Pancreas (tissue), 10 donors: ENCODE measurements around the gene CYLC2. TPM values are rescaled to one million over a fixed set of nuclear protein-coding genes. Genes with fewer than 3 reads are reported as not detected.

Source experiments
- ATAC-seq, 4 donors: fragments of 200-7000 bp; cut with Tn5 transposase; one replicate each; pipeline versions ENCODE4 v1.8.0 to v1.9.1; 2020; ENCODE audit warnings: mild to moderate bottlenecking in 4 of 4, moderate library complexity in 4 of 4
- DNase-seq, 6 donors: peaks; one replicate each; pipeline ENCODE4 v3.0.0-alpha.2; 2020
- FAIRE-seq: peaks from 2 replicates; lab custom pipeline; 2012; peaks lifted over from hg19 to GRCh38; lab: Jason Lieb, UNC
- H3K27ac ChIP-seq, 4 donors: fragments of 200-600 bp; sonication (generic); 1 replicate in 3 of 4; 2 replicates in 1 of 4; pipeline versions ENCODE4 v1.5.0 to v1.8.0; 2020
- H3K27me3 ChIP-seq, 4 donors: fragments of 200-600 bp; one replicate each; pipeline ENCODE4 v1.8.0; 2021
- H3K36me3 ChIP-seq, 3 donors: fragments of 200-600 bp; sonication (generic) in 1 of 3; one replicate each; pipeline versions ENCODE4 v1.5.0 to v1.8.0; 2020 to 2021
- H3K4me1 ChIP-seq, 3 donors: fragments of 200-600 bp; one replicate each; pipeline ENCODE4 v1.8.0; 2021
- H3K4me3 ChIP-seq, 4 donors: fragments of 200-600 bp; sonication (generic) in 2 of 4; one replicate each; pipeline versions ENCODE4 v1.5.0 to v1.8.0; 2020 to 2021
- H3K9me3 ChIP-seq, 4 donors: fragments of 200-600 bp; one replicate each; pipeline ENCODE4 v1.8.0; 2021
- CTCF ChIP-seq, 4 donors: fragments of 200-600 bp; sonication (generic) in 3 of 4; IDR thresholded peaks; one replicate each; pipeline versions ENCODE4 v1.5.0 to v1.8.0; 2021; ENCODE audit warnings: antibody characterized with exemption in 4 of 4
- WGBS, 2 donors: extraction: QIAGEN DNeasy Blood & Tissue Kit; methylation state at CpG; one replicate each; pipeline ENCODE4 v1.1.7; 2013; 5-methylcytosine and 5-hydroxymethylcytosine counted together
- intact Hi-C, 3 donors: fragments of 100-400 bp; cut with DNase I; formaldehyde crosslinking; loops; one replicate each; pipeline versions ENCODE4 v1.11.1 to v1.14.2; 2022
- polyA plus RNA-seq, 2 donors: library from polyadenylated mRNA; stranded (reverse); fragments of 200-250 nt; gene quantifications; one replicate each; pipeline ENCODE4 v1.2.3, GENCODE V29; 2013
- total RNA-seq, 6 donors: library from RNA; stranded (reverse); fragmentation: NEBNext Ultra II Directional in 4 of 6; extraction: Animal tissue kit (Norgen Biotek cat#: 25700) in 4 of 6; gene quantifications; one replicate each; pipeline versions ENCODE4 v1.2.1 to v1.2.4, GENCODE V29; 2021 to 2023
- donor health status: healthy with polysubstance abuse.
- donor health status: DM: no; HTN: no; CAD: no; lungs with moderate emphysema.
- donor health status: DM: no; HTN: no; CAD: no.
- donor health status: control.
- donor health status: control.
- donor health status: Bipolar disorder and iron deficiency.
- donor health status: DM: yes; HTN: yes; CAD: no.
- donor health status: DM: no; HTN: no; CAD: no.
- donor health status: DM: no; HTN: no; CAD: no.
- donor health status: DM: yes; HTN: yes; CAD: no.

CYLC2 gene
- total and polyA plus RNA-seq, 8 donors, result 0.05 TPM; not detected in 7

GRCh38 chr9:103014242-103014641, 19.1 kb downstream of the CYLC2 start:
- ATAC-seq (no peak), FAIRE-seq (no peak), DNase-seq (no peak)
- intact Hi-C loops, result no loop called here
- WGBS, 2 donors, result 85 to 94% methylated on average over 3 of the region's 3 CpGs
- no peaks in the 10 kb centered on the region for H3K9me3 ChIP-seq
- H3K4me1 ChIP-seq, result no peaks in the 10 kb centered on the region
- H3K27ac ChIP-seq, result no peak overlapping the region
- no peak for TF ChIP-seq CTCF (IDR thresholded peaks at IDR 0.05)
- no peaks in the 10 kb centered on the region for H3K36me3 ChIP-seq
- H3K27me3 ChIP-seq, result no peaks in the 10 kb centered on the region
- no peak overlapping the region for H3K4me3 ChIP-seq

GRCh38 chr9:103025796-103026195, 30.7 kb downstream of the CYLC2 start:
- FAIRE-seq (no peak), ATAC-seq (no peak), DNase-seq (no peak)
- Histone ChIP-seq H3K36me3 (no peaks in the 10 kb centered on the region), H3K27me3 (no peaks in the 10 kb centered on the region), H3K9me3 (no peaks in the 10 kb centered on the region), H3K4me1 (no peaks in the 10 kb centered on the region), H3K27ac (no peak overlapping the region), H3K4me3 (peak overlapping the region in 1 of 4 donors; percentile 1)
- 48 to 51% methylated on average over 2 of the region's 2 CpGs for WGBS, 2 donors
- intact Hi-C loops, result no loop called here
- TF ChIP-seq CTCF (IDR thresholded peaks at IDR 0.05), result no peak

- no peak for TF ChIP-seq CTCF (IDR thresholded peaks at IDR 0.05)
- WGBS, 2 donors, result 58 to 76% methylated on average over 4 of the region's 4 CpGs
- Histone ChIP-seq H3K27me3 (no peaks in the 10 kb centered on the region), H3K9me3 (no peaks in the 10 kb centered on the region), H3K4me1 (no peaks in the 10 kb centered on the region), H3K36me3 (no peaks in the 10 kb centered on the region), H3K4me3 (no peak overlapping the region), H3K27ac (no peak overlapping the region)
- no peak for FAIRE-seq
- no peak for DNase-seq
- ATAC-seq, result no peak
- intact Hi-C loops, result no loop called here
These were observed 42.7 kb downstream of the CYLC2 start for GRCh38 chr9:103037508-103038477.

- H3K36me3 ChIP-seq, result no peaks in the 10 kb centered on the region
- no peak overlapping the region for H3K27ac ChIP-seq
- 49 to 50% methylated on average over 3 of the region's 3 CpGs for WGBS, 2 donors
- no peaks in the 10 kb centered on the region for H3K4me1 ChIP-seq
- H3K27me3 ChIP-seq, result no peaks in the 10 kb centered on the region
- FAIRE-seq (no peak), ATAC-seq (no peak), DNase-seq (no peak)
- intact Hi-C loops, result no loop called here
- no peaks in the 10 kb centered on the region for H3K9me3 ChIP-seq
- no peak overlapping the region for H3K4me3 ChIP-seq
- TF ChIP-seq CTCF (IDR thresholded peaks at IDR 0.05), result no peak
These were observed 46.8 kb downstream of the CYLC2 start for GRCh38 chr9:103041961-103042360.
